ENCODE data around the gene NAA25. TPM values are rescaled to one million over a fixed set of nuclear protein-coding genes. Genes with fewer than 3 reads are reported as not detected.

Gene NAA25
- 18.3 and 22.9 TPM in 2 replicates for total RNA-seq

- Histone ChIP-seq H3K36me3 (ENCODE audit: control insufficient read depth, insufficient read depth, low read length) (peaks cover 1% of the 10 kb centered on the region), H3K4me3 (ENCODE audit: low read depth, low read length) (peak within 1 kb of the TSS; percentile 47), H3K27me3 (ENCODE audit: control insufficient read depth, insufficient read depth, low read length) (no peaks in the 10 kb centered on the region)
- TF ChIP-seq CTCF (IDR thresholded peaks at IDR 0.05; ENCODE audit: insufficient read depth, low read length, severe bottlenecking) = no peak
- FAIRE-seq (no peak), DNase-seq (ENCODE audit: low read depth) (peak; percentile 75)
These were observed at the start of gene NAA25 for GRCh38 chr12:112108202-112109079. TSS of gene NAA25 (minus strand) at chr12:112108783. CDS start at chr12:112108773, 10 bp downstream.

DNA sequence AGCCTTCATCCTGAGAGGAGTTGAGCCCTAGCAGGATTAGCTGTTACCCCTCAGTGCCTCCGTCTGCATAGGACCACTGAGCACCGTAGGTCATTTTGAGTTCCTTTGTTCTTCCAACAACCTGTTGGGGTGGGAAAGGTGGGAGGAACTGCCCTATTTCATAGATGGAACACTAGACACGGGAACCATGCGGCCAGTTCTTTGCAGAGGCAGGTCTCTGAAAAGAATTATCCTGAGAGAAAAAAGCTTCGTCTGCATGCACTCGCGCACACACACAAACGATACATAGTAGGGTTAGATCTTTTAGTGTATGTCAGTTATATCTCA lies 45.3 kb upstream of the NAA25 start:
- no peak for TF ChIP-seq CTCF (IDR thresholded peaks at IDR 0.05; ENCODE audit: insufficient read depth, low read length, severe bottlenecking)
- DNase-seq (ENCODE audit: low read depth) = no peak
- FAIRE-seq = no peak
- H3K4me3 ChIP-seq (ENCODE audit: low read depth, low read length) = no peak overlapping the region
- H3K27me3 ChIP-seq (ENCODE audit: control insufficient read depth, insufficient read depth, low read length) = no peaks in the 10 kb centered on the region
- peaks cover 12% of the 10 kb centered on the region for H3K36me3 ChIP-seq (ENCODE audit: control insufficient read depth, insufficient read depth, low read length)

DNA sequence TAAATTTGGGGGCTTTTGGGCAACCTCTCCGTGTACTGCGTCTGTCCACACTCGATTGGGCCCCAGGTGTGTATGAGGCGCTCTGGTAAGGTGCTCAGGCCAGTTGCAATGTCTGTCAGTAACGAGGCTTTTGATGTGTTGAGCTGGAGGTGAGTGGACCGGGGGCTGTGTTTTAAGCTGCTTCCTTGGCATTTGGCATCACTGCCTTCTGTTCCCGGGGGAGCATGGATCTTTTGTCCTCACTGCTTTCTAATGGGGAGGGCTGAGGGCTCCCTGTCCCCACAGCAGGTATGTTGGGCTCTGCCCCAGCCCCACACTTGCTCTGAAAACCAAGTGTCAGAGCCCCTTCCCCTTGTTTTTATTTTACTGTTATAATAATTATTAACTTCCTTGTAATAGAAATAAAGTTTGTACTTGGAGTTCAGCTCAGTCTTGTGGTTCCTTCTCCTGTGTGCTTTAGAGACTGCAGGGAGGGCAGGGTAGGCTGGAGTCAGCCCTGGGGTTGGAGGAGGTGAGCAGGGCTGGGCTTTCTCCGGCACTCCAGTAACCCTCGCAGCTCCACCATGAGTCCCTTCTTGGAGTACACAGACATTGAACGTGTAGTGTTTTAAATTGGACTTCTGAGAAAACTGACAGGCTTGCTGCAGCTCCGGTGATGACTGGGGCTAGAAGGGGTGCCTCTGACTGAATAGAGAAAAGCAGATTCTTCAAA lies 44.8 kb upstream of the NAA25 start:
- FAIRE-seq = no peak

GRCh38 chr12:112151766-112152541 lies 43.4 kb upstream of the NAA25 start:
- Histone ChIP-seq H3K4me3 (ENCODE audit: low read depth, low read length) (no peak overlapping the region), H3K36me3 (ENCODE audit: control insufficient read depth, insufficient read depth, low read length) (peaks cover 13% of the 10 kb centered on the region), H3K27me3 (ENCODE audit: control insufficient read depth, insufficient read depth, low read length) (no peaks in the 10 kb centered on the region)
- no peak for TF ChIP-seq CTCF (IDR thresholded peaks at IDR 0.05; ENCODE audit: insufficient read depth, low read length, severe bottlenecking)
- DNase-seq (ENCODE audit: low read depth) = no peak
- no peak for FAIRE-seq

More for the DNA sequence above, 44.8 kb upstream of the NAA25 start:
- Histone ChIP-seq H3K4me3 (ENCODE audit: low read depth, low read length) (no peak overlapping the region), H3K36me3 (ENCODE audit: control insufficient read depth, insufficient read depth, low read length) (peaks cover 12% of the 10 kb centered on the region), H3K27me3 (ENCODE audit: control insufficient read depth, insufficient read depth, low read length) (no peaks in the 10 kb centered on the region)
- TF ChIP-seq CTCF (IDR thresholded peaks at IDR 0.05; ENCODE audit: insufficient read depth, low read length, severe bottlenecking) = no peak
- no peak for DNase-seq (ENCODE audit: low read depth)

GRCh38 chr12:112149596-112149995 lies 41.0 kb upstream of the NAA25 start:
- FAIRE-seq (no peak), DNase-seq (ENCODE audit: low read depth) (peak; percentile 84)
- no peak for TF ChIP-seq CTCF (IDR thresholded peaks at IDR 0.05; ENCODE audit: insufficient read depth, low read length, severe bottlenecking)
- Histone ChIP-seq H3K4me3 (ENCODE audit: low read depth, low read length) (no peak overlapping the region), H3K27me3 (ENCODE audit: control insufficient read depth, insufficient read depth, low read length) (no peaks in the 10 kb centered on the region), H3K36me3 (ENCODE audit: control insufficient read depth, insufficient read depth, low read length) (peaks cover 14% of the 10 kb centered on the region)
